ENCODE measurements around the gene OPHN1.
"Not testable (repeated sequence)": the region's sequence is repeated elsewhere in the genome, so short reads cannot be mapped to it uniquely, and the experiment has no call there.

OPHN1 gene

DNA sequence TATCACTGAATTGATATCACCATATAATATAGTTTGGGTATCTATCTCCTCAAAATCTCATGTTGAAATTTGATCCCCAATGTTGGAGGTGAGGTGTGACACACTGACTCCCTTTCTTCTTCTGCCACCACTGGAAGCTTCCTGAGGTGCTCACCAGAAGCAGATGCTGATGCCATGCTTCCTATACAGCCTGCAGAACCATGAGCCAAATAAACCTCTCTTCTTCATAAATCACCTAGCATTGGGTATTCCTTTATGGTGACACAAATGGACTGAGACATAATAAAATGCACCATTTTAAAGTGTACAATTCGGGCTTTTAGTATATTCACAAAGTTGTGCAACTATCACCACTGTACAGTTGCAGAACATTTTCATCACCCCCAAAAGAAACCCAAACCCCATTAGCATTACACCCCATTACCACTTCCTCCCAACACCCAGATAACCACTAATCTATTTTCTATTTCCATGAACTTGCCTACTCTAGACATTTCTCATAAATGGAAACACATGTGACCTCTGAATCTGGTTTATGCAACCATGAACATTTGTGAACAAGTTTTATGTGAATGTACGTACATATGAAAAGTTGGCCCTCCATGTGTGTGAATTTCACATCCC, 148.9 kb downstream of the OPHN1 start:
- H3K27me3 Mint-ChIP-seq: peaks cover 0 to 5% of the 10 kb centered on the region in 2 donors
- H3K27ac Mint-ChIP-seq: no peak overlapping the region
- no peak overlapping the region for H3K4me3 Mint-ChIP-seq
- H3K9me3 Mint-ChIP-seq: peaks cover 0 to 5% of the 10 kb centered on the region in 2 donors
- ATAC-seq (replicated peaks) (no peak), DNase-seq (no peak)
- H3K36me3 Mint-ChIP-seq: no peaks in the 10 kb centered on the region
- no peaks in the 10 kb centered on the region for H3K4me1 Mint-ChIP-seq

DNA sequence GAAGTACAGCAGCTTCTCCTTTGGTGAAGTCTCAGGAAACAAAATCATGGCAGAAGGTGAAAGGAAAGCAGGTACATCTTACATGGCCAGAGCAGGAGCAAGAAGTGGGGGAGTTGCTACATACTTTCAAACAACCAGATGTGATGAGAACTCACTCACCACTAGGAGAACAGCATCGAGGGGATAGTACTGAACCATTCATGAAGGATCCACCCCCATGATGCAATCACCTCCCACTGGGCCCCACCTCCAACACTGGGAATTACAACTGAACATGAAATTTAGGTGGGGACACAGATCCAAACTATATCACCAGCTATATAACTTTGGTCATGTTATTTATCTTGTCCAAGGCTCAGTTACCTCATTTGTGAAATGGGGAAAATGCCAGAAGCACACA, 159.4 kb downstream of the OPHN1 start:
- Mint-ChIP-seq H3K36me3 (no peaks in the 10 kb centered on the region), H3K27ac (no peak overlapping the region), H3K27me3 (no peaks in the 10 kb centered on the region), H3K4me1 (no peaks in the 10 kb centered on the region), H3K9me3 (no peaks in the 10 kb centered on the region), H3K4me3 (no peak overlapping the region)
- ATAC-seq (replicated peaks) (no peak), DNase-seq (no peak)

GRCh38 chrX:68264793-68265192, 168.5 kb downstream of the OPHN1 start:
- not testable (repeated sequence) for H3K9me3 Mint-ChIP-seq; H3K27me3 Mint-ChIP-seq; H3K36me3 Mint-ChIP-seq; ATAC-seq (replicated peaks); DNase-seq; H3K4me1 Mint-ChIP-seq; H3K4me3 Mint-ChIP-seq; H3K27ac Mint-ChIP-seq

- H3K4me3 Mint-ChIP-seq: no peak overlapping the region
- no peak overlapping the region for H3K27ac Mint-ChIP-seq
- no peaks in the 10 kb centered on the region for H3K4me1 Mint-ChIP-seq
- peaks cover 0 to 3% of the 10 kb centered on the region in 2 donors for H3K27me3 Mint-ChIP-seq
- H3K9me3 Mint-ChIP-seq: peaks cover 0 to 3% of the 10 kb centered on the region in 2 donors
- DNase-seq (no peak), ATAC-seq (replicated peaks) (no peak)
- no peaks in the 10 kb centered on the region for H3K36me3 Mint-ChIP-seq
These were observed 172.1 kb downstream of the OPHN1 start for GRCh38 chrX:68261060-68261672.

DNA sequence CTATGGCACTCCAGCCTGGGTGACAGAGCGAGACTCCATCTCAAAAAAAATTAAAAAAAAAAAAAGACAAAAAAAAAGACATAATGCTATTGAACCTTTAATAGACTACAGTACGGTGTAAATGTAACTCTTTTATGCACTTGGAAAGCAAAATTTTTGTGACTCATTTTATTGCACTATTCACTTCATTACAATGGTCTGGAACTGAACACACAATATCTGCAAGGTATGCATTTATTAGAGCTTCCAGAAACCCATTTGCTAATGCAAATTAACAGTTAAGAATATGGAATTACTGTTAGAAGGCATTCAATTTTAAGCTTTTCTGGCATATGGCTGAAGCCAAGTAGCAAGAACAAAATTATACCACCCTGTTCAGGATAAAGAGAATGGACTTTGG, 176.3 kb downstream of the OPHN1 start:
- Mint-ChIP-seq H3K4me1 (no peaks in the 10 kb centered on the region), H3K9me3 (peaks cover 0 to 3% of the 10 kb centered on the region in 2 donors), H3K4me3 (no peak overlapping the region), H3K36me3 (no peaks in the 10 kb centered on the region), H3K27me3 (peaks cover 0 to 7% of the 10 kb centered on the region in 2 donors), H3K27ac (no peak overlapping the region)
- DNase-seq (no peak), ATAC-seq (replicated peaks) (no peak)

DNA sequence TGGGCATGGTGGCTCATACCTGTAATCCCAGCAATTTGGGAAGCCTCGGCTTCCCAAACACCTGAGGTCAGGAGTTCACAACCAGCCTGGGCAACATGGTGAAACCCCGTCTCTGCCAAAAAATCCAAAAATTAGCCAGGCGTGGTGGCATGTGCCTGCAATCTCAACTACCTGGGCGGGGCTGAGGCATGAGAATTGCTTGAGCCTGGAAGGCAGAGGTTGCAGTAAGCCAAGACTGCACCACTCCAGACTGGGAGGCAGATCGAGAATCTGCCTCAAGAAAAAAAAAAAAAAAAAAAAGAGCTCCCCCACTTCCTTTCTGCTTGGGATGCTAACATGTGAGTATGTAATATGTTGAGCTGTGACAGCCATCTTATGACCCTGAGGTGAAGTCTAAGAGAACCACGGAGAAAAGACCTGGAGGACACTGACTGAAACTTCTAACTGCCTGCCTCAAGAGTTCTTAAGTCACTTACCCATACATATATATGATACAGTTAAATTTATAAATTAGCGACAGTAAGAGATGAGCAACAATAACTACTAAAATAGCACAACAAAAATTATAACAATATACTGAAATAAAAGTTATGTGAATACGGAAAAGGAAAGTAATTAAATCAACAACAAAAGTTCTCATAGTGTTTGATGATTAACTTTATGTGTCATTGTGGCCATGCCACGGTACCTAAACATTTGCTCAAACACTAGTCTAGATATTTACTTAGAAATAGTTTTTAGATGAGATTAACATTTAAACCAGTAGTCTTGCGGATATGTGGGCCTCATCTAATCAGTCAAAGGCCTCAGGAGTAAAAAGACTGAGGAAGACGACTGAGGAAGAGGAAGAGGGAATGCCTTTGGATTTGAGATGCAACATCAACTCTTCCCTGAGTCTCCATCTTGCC, 178.3 kb downstream of the OPHN1 start:
- H3K9me3 Mint-ChIP-seq: peaks cover 0 to 3% of the 10 kb centered on the region in 2 donors
- no peak overlapping the region for H3K4me3 Mint-ChIP-seq
- DNase-seq: no peak
- H3K27ac Mint-ChIP-seq: no peak overlapping the region
- H3K27me3 Mint-ChIP-seq: peaks cover 0 to 3% of the 10 kb centered on the region in 2 donors
- H3K4me1 Mint-ChIP-seq: no peaks in the 10 kb centered on the region
- H3K36me3 Mint-ChIP-seq: no peaks in the 10 kb centered on the region
- no peak for ATAC-seq (replicated peaks)

DNA sequence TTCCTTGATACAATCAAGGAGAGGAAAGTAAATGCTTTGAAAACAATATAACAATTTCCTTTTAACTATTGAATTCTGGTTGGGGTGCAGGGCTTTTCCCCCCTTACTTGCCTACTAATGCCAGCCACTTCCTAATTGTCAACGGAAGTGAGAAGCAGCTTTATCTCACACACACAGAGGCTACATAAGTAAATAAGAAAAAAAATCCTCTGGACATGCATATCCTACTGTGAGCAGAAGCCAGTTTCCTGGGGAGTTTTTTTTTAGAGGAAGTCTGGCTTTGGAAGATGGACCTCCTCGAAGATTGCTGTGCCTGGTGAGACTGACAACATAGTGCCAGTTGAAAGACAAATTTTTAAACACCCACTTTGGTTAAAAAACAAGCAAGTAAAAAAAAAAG, 180.6 kb downstream of the OPHN1 start:
- H3K36me3 Mint-ChIP-seq: no peaks in the 10 kb centered on the region
- peaks cover 0 to 3% of the 10 kb centered on the region in 2 donors for H3K27me3 Mint-ChIP-seq
- H3K4me1 Mint-ChIP-seq: no peaks in the 10 kb centered on the region
- ATAC-seq (replicated peaks) (no peak), DNase-seq (no peak)
- H3K4me3 Mint-ChIP-seq: no peak overlapping the region
- no peak overlapping the region for H3K27ac Mint-ChIP-seq
- no peaks in the 10 kb centered on the region for H3K9me3 Mint-ChIP-seq

DNA sequence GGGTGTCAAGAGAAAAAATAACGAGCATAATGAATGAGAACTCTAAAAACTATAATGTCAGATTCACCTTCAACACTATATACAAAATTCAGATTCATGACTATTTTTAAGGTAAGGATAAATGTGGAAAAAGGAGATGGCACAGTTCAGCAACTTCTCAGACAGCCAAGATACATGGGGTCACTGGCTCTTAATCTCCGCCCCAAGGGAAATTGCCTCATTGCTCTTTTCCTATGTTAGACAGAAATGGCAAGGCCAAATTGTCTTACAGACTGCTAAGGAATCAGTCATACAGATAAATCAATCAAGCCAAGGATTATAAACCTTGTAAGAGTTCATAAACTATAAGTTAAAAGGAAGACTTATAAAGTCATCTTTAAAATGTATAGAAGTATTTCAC, 183.4 kb downstream of the OPHN1 start:
- no peaks in the 10 kb centered on the region for H3K36me3 Mint-ChIP-seq
- H3K27me3 Mint-ChIP-seq: no peaks in the 10 kb centered on the region
- no peaks in the 10 kb centered on the region for H3K4me1 Mint-ChIP-seq
- no peak for DNase-seq
- H3K9me3 Mint-ChIP-seq: no peaks in the 10 kb centered on the region
- H3K27ac Mint-ChIP-seq: no peak overlapping the region
- no peak for ATAC-seq (replicated peaks)
- H3K4me3 Mint-ChIP-seq: no peak overlapping the region

GRCh38 chrX:68249401-68249831, 183.9 kb downstream of the OPHN1 start:
- Mint-ChIP-seq H3K4me3 (no peak overlapping the region), H3K36me3 (no peaks in the 10 kb centered on the region), H3K27ac (no peak overlapping the region), H3K27me3 (no peaks in the 10 kb centered on the region), H3K4me1 (no peaks in the 10 kb centered on the region), H3K9me3 (no peaks in the 10 kb centered on the region)
- no peak for DNase-seq
- ATAC-seq (replicated peaks): no peak

GRCh38 chrX:68238568-68238967, 194.7 kb downstream of the OPHN1 start:
- no peaks in the 10 kb centered on the region for H3K36me3 Mint-ChIP-seq
- no peaks in the 10 kb centered on the region for H3K9me3 Mint-ChIP-seq
- H3K4me3 Mint-ChIP-seq: no peak overlapping the region
- H3K27ac Mint-ChIP-seq: no peak overlapping the region
- no peaks in the 10 kb centered on the region for H3K27me3 Mint-ChIP-seq
- ATAC-seq (replicated peaks): no peak
- H3K4me1 Mint-ChIP-seq: no peaks in the 10 kb centered on the region
- DNase-seq: no peak

DNA sequence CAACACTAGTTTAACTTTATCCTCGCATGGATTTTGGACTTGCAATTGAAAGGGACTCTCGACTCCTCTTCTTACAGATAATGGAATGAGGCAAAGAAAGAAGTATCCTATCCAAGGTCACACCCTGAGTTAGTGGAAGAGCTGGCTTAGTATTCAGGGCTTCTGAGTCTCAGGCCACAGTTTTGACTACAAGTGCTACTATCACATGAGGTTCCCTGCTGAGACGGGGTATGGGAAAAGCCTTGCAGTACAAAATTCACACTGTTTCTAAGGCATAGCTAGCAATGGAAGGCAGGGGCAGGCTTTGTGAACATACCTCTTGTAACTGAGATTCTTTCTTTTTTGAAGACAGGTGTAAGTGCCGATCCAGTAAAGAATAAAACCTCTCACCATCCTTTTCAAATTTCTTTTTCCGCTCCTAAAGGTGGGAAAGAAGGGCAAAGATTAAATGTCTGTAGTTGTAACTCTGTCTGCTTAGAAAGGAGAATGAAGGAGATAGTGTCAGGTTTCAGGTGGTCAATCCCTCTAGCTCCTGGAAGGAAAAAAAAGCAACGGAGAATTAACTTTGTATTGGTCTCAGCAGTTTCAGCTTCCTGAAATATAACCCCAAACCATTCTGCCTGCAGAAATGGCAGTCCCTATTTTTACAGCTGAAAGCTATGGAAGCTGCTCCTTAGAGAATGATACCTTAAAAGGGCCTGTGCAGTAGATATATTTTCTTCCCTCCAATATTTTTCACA, 199.0 kb downstream of the OPHN1 start:
- H3K4me3 Mint-ChIP-seq: no peak overlapping the region
- no peaks in the 10 kb centered on the region for H3K27me3 Mint-ChIP-seq
- no peak overlapping the region for H3K27ac Mint-ChIP-seq
- DNase-seq (no peak), ATAC-seq (replicated peaks) (no peak)
- H3K4me1 Mint-ChIP-seq: no peaks in the 10 kb centered on the region
- H3K36me3 Mint-ChIP-seq: no peaks in the 10 kb centered on the region
- peaks cover 0 to 6% of the 10 kb centered on the region in 2 donors for H3K9me3 Mint-ChIP-seq

GRCh38 chrX:68232206-68232605, 201.1 kb downstream of the OPHN1 start:
- Mint-ChIP-seq H3K9me3 (peaks cover 2 to 6% of the 10 kb centered on the region in 2 donors), H3K27me3 (no peaks in the 10 kb centered on the region), H3K27ac (no peak overlapping the region), H3K4me1 (no peaks in the 10 kb centered on the region), H3K4me3 (no peak overlapping the region), H3K36me3 (no peaks in the 10 kb centered on the region)
- no peak for DNase-seq
- no peak for ATAC-seq (replicated peaks)

DNA sequence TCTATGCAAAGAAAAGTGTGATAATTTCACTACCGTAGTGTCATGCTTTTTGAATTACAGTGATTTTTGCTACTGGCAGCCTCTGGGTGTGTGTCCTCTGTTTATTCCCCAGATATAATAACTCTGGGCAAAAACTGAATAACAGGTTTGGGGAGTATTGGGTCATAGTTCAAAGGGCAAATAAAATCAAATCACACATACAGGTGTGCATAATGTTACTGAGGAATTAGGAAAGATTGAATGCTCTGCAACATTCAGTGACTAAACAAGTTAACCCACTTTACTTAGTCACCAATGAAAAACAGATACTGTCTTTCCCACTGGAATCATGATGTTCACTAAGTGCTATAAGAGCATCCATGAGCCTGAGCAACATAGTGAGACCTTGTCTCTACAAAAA, 224.3 kb downstream of the OPHN1 start:
- DNase-seq (no peak), ATAC-seq (replicated peaks) (no peak)
- Mint-ChIP-seq H3K4me3 (no peak overlapping the region), H3K9me3 (no peaks in the 10 kb centered on the region), H3K27me3 (peaks cover 0 to 12% of the 10 kb centered on the region in 2 donors), H3K4me1 (no peaks in the 10 kb centered on the region), H3K36me3 (no peaks in the 10 kb centered on the region), H3K27ac (no peak overlapping the region)

DNA sequence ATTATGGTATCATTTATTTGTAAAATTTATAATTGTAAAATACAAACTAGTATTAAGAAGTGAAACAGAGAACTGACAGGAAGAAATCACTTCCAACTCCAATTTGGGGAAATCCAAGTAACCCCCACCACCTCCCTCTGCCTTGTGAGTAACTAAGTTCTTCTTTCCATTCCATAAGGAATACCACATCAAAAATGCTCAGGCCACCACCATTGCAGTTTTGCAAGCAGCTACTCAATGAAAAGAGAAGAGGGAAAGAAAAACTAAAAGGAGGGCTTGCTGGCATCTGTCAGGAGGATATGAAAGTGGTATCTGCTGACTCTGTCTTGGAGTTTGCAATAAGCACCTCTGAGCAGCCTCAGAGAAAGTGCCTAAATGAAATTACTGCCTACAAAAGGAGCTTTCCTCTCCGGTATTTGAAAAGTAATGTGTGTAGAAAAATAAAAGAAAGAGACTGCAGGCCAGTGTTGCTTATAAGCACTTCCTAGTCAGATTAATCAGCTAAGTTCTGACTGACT, 228.7 kb downstream of the OPHN1 start:
- Mint-ChIP-seq H3K36me3 (no peaks in the 10 kb centered on the region), H3K9me3 (no peaks in the 10 kb centered on the region), H3K27ac (no peak overlapping the region), H3K4me1 (peaks cover 5 to 7% of the 10 kb centered on the region in 2 donors), H3K27me3 (peaks cover 0 to 7% of the 10 kb centered on the region in 2 donors), H3K4me3 (no peak overlapping the region)
- ATAC-seq (replicated peaks) (no peak), DNase-seq (no peak)
